ENCODE results near the gene SLAMF8.

SLAMF8 gene

DNA sequence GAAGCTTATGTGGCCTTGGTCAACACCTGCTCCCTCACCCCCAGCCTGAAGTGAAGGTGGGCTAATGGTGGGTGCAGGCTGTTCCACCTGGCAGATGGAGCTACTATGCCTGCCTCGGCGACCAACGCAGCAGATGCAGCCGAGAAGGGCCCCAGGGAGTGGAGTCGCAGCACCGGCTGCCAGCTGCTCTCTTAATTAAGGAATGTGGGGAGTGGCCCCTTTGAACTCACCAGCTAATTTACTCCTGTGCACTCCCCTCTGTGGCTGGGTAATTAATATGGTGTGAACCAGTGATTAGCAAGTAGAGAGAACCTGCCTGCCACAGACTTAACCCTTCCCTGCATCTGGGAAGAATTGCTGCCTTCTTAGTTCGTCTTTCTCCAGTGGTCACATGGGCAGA is 3.3 kb upstream of the SLAMF8 start:
- H3K9me3 ChIP-seq (ENCODE audit: severe bottlenecking), result peaks cover 2% of the 10 kb centered on the region
- H3K4me3 ChIP-seq (ENCODE audit: low read depth, low read length), result no peak overlapping the region
- H3K36me3 ChIP-seq, result no peaks in the 10 kb centered on the region
- DNase-seq, result peak; percentile 42
- TF ChIP-seq CTCF (IDR thresholded peaks at IDR 0.05; ENCODE audit: low read depth, low read length), result no peak
- H3K27me3 ChIP-seq (ENCODE audit: insufficient read depth, low read depth, severe bottlenecking), result peaks cover 95% of the 10 kb centered on the region
- H3K27ac ChIP-seq, result no peak overlapping the region

DNA sequence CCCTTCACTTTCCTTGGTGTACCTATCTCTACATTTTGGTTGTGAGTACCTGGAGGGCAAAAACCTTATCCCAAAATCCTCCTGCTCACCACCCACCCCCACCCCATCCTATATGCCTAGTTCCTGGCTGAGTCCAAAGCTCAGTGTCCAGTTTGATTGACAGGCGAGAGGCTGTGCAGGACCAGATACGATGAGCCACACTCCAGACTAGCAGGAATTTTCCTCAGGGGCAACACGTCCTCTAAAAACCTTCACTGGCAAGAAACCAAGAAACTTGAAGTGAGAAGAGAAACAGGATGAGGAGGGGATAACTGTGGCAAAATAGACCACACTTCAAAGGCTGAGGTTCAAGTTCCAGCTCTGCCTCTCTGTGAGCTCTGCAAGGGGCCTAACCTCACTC is 1.1 kb upstream of the SLAMF8 start:
- H3K4me3 ChIP-seq (ENCODE audit: low read depth, low read length), result no peak overlapping the region
- no peak for DNase-seq
- H3K9me3 ChIP-seq (ENCODE audit: severe bottlenecking), result peaks cover 2% of the 10 kb centered on the region
- no peak overlapping the region for H3K27ac ChIP-seq
- H3K27me3 ChIP-seq (ENCODE audit: insufficient read depth, low read depth, severe bottlenecking), result peaks cover 100% of the 10 kb centered on the region
- TF ChIP-seq CTCF (IDR thresholded peaks at IDR 0.05; ENCODE audit: low read depth, low read length), result no peak
- no peaks in the 10 kb centered on the region for H3K36me3 ChIP-seq

GRCh38 chr1:159827102-159827490 is 423 bp downstream of the SLAMF8 start:
- peaks cover 2% of the 10 kb centered on the region for H3K9me3 ChIP-seq (ENCODE audit: severe bottlenecking)
- no peak for TF ChIP-seq CTCF (IDR thresholded peaks at IDR 0.05; ENCODE audit: low read depth, low read length)
- peaks cover 100% of the 10 kb centered on the region for H3K27me3 ChIP-seq (ENCODE audit: insufficient read depth, low read depth, severe bottlenecking)
- no peaks in the 10 kb centered on the region for H3K36me3 ChIP-seq
- no peak for DNase-seq
- no peak overlapping the region for H3K4me3 ChIP-seq (ENCODE audit: low read depth, low read length)
- no peak overlapping the region for H3K27ac ChIP-seq

DNA sequence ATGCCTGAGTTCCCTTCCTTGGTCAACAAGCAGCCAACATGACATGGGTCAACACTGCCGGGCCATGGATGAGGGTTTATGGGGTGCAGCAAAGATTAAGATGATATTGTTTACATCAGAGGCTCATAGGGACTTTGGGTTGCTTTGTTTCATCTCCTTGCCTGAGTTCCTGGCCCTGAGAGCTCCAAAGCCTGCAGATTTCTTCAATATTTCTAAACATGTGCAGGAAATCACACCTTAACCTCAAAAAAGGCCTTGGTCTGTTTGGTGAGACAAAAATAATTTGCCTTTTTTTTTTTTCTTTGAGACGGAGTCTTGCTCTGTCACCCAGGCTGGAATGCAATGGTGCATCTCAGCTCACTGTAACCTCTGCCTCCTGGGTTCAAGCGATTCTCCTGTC is 876 bp downstream of the SLAMF8 start:
- peaks cover 98% of the 10 kb centered on the region for H3K27me3 ChIP-seq (ENCODE audit: insufficient read depth, low read depth, severe bottlenecking)
- H3K4me3 ChIP-seq (ENCODE audit: low read depth, low read length), result no peak overlapping the region
- no peaks in the 10 kb centered on the region for H3K36me3 ChIP-seq
- DNase-seq, result no peak
- no peak for TF ChIP-seq CTCF (IDR thresholded peaks at IDR 0.05; ENCODE audit: low read depth, low read length)
- no peak overlapping the region for H3K27ac ChIP-seq
- H3K9me3 ChIP-seq (ENCODE audit: severe bottlenecking), result peaks cover 2% of the 10 kb centered on the region

- H3K9me3 ChIP-seq (ENCODE audit: severe bottlenecking), result peaks cover 2% of the 10 kb centered on the region
- no peak for TF ChIP-seq CTCF (IDR thresholded peaks at IDR 0.05; ENCODE audit: low read depth, low read length)
- H3K27ac ChIP-seq, result no peak overlapping the region
- H3K36me3 ChIP-seq, result no peaks in the 10 kb centered on the region
- H3K27me3 ChIP-seq (ENCODE audit: insufficient read depth, low read depth, severe bottlenecking), result peaks cover 96% of the 10 kb centered on the region
- no peak overlapping the region for H3K4me3 ChIP-seq (ENCODE audit: low read depth, low read length)
- no peak for DNase-seq
These were observed 1.5 kb downstream of the SLAMF8 start for GRCh38 chr1:159828176-159828575.

- peaks cover 2% of the 10 kb centered on the region for H3K9me3 ChIP-seq (ENCODE audit: severe bottlenecking)
- no peak overlapping the region for H3K27ac ChIP-seq
- H3K36me3 ChIP-seq, result no peaks in the 10 kb centered on the region
- H3K4me3 ChIP-seq (ENCODE audit: low read depth, low read length), result no peak overlapping the region
- no peak for TF ChIP-seq CTCF (IDR thresholded peaks at IDR 0.05; ENCODE audit: low read depth, low read length)
- H3K27me3 ChIP-seq (ENCODE audit: insufficient read depth, low read depth, severe bottlenecking), result peaks cover 96% of the 10 kb centered on the region
- no peak for DNase-seq
These were observed 2.1 kb downstream of the SLAMF8 start for GRCh38 chr1:159828581-159829272.
